Sigmoid colon (tissue), 3 donors: Measurements from ENCODE around the gene ANKRD2.
"Not testable (repeated sequence)": the region's sequence is repeated elsewhere in the genome, so short reads cannot be mapped to it uniquely, and the experiment has no call there.

Source experiments
- CTCF ChIP-seq, 4 experiments: fragments of 450-650 bp in 3 of 4; fragments of 200-600 bp in 1 of 4; IDR thresholded peaks; one replicate each; pipeline ENCODE4 v1.5.1; 2016 to 2019; ENCODE audit warnings: antibody characterized with exemption in 4 of 4, mild to moderate bottlenecking in 3 of 4, moderate library complexity in 2 of 4
- POLR2A ChIP-seq, 2 donors: fragments of 450-650 bp; IDR thresholded peaks; one replicate each; pipeline ENCODE4 v1.6.1; 2016; ENCODE audit warnings: antibody characterized with exemption in 2 of 2, mild to moderate bottlenecking in 2 of 2, moderate library complexity in 2 of 2

DNA sequence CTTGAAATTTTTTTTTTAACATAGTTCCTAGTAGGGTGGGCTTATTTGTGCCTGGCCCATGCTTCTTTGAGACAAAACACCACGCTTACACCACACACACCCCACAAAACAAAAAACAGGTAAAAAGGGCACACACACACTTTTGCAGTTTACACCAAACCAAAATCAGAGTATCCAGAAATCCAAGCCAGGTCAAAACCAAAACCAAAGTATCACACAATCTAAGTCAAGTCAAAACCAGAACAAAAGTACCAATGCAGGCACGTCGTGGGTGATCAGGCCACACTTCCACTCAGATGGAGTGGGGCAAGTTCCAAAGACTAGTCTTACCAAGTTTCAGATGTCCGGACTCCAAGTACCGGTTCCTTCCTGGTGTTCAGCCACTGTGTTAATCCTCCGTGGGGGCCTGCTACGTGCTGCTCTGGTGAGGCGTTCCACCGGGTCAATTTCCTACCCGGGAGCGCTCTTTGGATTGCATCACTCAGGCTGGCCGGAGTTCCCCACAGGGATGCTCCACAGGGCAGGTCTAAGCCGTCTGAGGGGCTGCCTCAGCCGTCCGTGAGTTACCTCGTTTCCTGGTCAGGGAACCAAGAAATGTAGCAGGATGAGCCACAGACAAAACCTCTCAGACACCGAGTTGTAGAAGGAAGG lies 11.7 kb upstream of the ANKRD2 start:
- not testable (repeated sequence) for TF ChIP-seq CTCF, POLR2A (IDR thresholded peaks at IDR 0.05)
